GM12872 (cell line): Measurements from ENCODE around the gene PCDH15.

ENCODE experiments used
- CTCF ChIP-seq: IDR thresholded peaks from 3 replicates; pipeline ENCODE4 v1.5.1; 2011; ENCODE audit warnings: low read depth, mild to moderate bottlenecking, low read length, moderate library complexity; ENCODE audit not compliant: insufficient read depth

The PCDH15 gene

GRCh38 chr10:53930648-53931047 lies 870.4 kb downstream of the PCDH15 start:
- no peak for TF ChIP-seq CTCF

DNA sequence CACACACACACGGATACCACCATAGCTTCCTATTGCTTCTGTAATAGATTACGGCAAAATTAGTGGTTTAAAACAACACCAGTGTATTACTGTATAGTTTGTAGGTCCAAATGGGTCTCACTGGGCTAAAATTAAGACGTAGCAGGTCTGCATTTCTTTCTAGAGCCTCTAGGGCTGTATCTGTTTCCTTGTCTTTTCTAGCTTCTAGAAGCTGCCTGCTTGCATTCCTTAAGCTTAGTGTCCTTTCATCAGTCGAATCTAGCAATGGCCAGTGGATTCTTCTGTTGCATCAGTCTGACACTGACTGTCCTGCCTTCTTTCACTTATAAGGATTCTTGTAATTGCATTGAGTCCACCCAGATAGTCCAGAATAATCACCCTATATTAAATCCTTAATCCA lies 882.3 kb downstream of the PCDH15 start:
- TF ChIP-seq CTCF = no peak

GRCh38 chr10:53909791-53910190 lies 891.2 kb downstream of the PCDH15 start:
- TF ChIP-seq CTCF = no peak

DNA sequence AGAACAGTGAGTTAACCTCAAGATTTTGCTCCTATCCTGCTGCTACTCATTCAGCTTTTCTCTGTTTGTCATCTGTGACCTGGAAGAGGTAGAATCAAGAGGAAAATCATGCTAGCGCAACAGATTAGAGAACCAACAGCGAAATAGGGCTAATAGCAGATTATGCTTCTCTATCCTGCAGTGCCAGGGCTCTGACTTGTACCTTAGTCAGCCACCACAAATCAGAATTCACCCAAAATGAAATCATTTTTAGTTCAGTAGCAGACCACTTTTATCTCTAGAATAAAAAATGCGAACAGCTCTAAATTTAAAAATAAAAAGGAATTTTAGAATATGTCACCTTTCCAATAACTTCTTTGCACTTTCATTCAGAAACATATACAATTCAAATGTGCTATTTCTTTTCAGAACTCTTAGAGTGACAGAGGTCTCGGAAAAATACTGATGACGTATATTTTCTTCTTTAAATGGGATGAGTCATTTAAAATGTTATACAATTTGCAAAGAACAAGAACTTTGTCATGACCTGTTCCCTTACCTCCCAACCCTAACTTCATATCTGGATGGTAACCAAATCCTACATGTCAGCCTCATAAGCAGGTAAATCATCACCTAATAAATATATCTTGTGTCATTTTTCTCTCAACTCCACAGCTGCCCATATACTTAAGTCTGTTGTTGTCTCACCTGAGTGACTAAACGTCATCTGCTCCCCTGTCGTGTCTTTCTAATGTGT lies 896.4 kb downstream of the PCDH15 start:
- no peak for TF ChIP-seq CTCF

DNA sequence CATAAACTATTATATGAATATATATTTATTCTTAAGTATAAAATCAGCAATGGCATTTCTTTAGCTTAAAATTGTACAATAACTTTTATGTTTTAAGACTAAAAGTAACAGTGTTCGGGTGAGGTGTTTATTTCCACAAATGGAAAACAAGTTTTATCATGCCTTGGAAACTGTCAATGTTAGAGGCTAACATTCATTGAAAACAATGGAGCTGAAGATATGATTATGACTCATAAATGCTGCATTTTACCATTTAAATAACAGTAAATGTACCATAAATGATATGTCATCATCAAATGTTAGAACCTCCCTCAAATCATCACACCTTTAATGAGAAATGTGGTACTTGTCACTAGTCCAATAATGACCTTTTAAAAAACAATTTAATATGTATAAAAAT lies 897.3 kb downstream of the PCDH15 start:
- TF ChIP-seq CTCF = no peak

- no peak for TF ChIP-seq CTCF
Measured at GRCh38 chr10:53899463-53900160, 901.4 kb downstream of the PCDH15 start.

DNA sequence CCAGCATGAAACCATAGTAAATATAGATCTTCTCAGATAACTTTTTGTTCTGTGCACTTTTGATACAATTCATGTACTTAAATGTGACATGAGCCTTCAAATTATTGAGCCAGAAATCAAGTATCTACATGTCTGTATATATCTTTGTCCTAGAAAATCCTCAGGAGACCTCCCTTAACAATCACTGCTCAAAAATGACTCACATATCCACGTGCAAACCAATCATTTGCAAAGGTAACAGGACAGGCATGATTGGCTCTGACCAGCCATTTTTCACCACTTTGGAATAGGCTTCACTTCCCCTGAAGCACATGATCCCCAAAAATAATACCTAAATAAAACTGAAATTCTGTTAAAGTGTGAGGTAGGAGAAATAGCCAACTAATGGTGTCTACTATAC lies 902.5 kb downstream of the PCDH15 start:
- TF ChIP-seq CTCF = no peak
